ENCODE data around the gene TLR3. TPM values are rescaled to one million over a fixed set of nuclear protein-coding genes. Genes with fewer than 3 reads are reported as not detected.
A peak's percentile ranks its signal among the peaks of the same experiment; 100 is the strongest.
"Not testable (repeated sequence)": the region's sequence is repeated elsewhere in the genome, so short reads cannot be mapped to it uniquely, and the experiment has no call there.

The TLR3 gene
- total RNA-seq, 1 experiment from 2014 or later: 2.5 TPM

DNA sequence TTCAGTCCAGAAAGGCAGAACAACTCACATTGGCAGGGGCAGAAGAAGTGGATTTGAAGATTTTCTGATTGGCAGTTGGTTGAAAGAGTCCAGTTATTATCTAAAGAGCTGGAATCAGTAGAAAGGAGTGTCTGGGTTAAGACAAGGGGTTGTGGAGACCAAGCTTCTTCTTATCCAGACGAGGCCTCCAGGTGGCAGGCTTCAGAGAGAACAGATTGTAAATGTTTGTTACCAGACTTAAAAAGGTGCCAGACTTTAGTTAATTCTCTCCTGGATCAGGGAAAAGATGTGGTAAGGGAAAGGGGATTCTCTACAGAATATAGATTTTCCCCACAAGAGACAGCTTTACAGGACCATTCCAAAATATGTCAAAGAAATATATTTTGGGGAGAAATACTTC lies 36.7 kb upstream of the TLR3 start:
- no peaks in the 10 kb centered on the region for H3K9me3 ChIP-seq (ENCODE audit: low read depth, low read length, poor library complexity, severe bottlenecking)
- H3K27me3 ChIP-seq (replicated peaks; ENCODE audit: insufficient read depth, low read depth, low read length, poor library complexity): no peaks in the 10 kb centered on the region
- H3K4me1 ChIP-seq (ENCODE audit: insufficient read depth, low read length, poor library complexity, severe bottlenecking): peaks cover 11% of the 10 kb centered on the region
- POLR2A ChIA-PET (ENCODE audit: low non-redundant PET): no interaction called here
- H3K36me3 ChIP-seq (ENCODE audit: insufficient read depth, low read length, poor library complexity, severe bottlenecking): no peaks in the 10 kb centered on the region
- no peak overlapping the region for H3K4me3 ChIP-seq (ENCODE audit: low read depth, low read length, poor library complexity, severe bottlenecking)
- DNase-seq (ENCODE audit: low spot score): no peak
- intact Hi-C loops (cut with micrococcal nuclease; ENCODE audit: unreplicated experiment): loop anchor here (10.0 kb wide), 1 partner anchor 1017 kb away; the partner anchor contains the start of gene HELT
- H3K27ac ChIP-seq (ENCODE audit: low read depth, low read length, poor library complexity, severe bottlenecking): no peak overlapping the region
- peak; percentile 44; the same call in 1 of the 2 replicates for TF ChIP-seq CTCF (conservative IDR thresholded peaks at IDR 0.05; ENCODE audit: low read depth, low read length)
- no peak for TF ChIP-seq EZH2 (IDR thresholded peaks at IDR 0.05; ENCODE audit: borderline replicate concordance, low read depth, low read length, poor library complexity, severe bottlenecking)
- no TSS peak for BruUV-seq (replicated peaks)
- CTCF ChIA-PET: interaction anchor here (0.6 kb wide), 1 partner anchor 11 kb away, joined by 3 read pairs; no protein-coding TSS in a partner anchor

DNA sequence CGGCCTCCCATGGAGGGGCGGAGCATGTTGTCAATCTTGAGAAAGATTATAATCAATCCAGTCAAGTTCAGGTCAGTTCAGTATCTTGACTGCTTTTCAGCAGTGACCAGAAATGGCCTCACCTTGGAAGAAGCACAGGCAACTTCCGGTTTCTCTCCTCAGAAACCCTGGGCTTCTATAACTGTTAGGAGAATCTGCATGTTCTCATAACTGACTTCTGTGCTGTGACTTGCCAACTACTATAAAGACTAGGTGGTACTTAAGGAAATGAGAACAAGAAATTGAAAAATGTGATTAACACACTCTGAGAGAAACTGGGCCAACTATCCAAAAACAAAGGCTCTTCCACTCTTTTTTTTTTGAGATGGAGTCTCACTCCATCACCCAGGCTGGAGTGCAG lies 35.9 kb upstream of the TLR3 start:
- Histone ChIP-seq H3K27me3 (replicated peaks; ENCODE audit: insufficient read depth, low read depth, low read length, poor library complexity) (no peaks in the 10 kb centered on the region), H3K4me3 (ENCODE audit: low read depth, low read length, poor library complexity, severe bottlenecking) (no peak overlapping the region), H3K36me3 (ENCODE audit: insufficient read depth, low read length, poor library complexity, severe bottlenecking) (no peaks in the 10 kb centered on the region), H3K27ac (ENCODE audit: low read depth, low read length, poor library complexity, severe bottlenecking) (no peak overlapping the region), H3K4me1 (ENCODE audit: insufficient read depth, low read length, poor library complexity, severe bottlenecking) (peaks cover 11% of the 10 kb centered on the region), H3K9me3 (ENCODE audit: low read depth, low read length, poor library complexity, severe bottlenecking) (no peaks in the 10 kb centered on the region)
- no peak for DNase-seq (ENCODE audit: low spot score)
- CTCF ChIA-PET: no interaction called here
- intact Hi-C loops (cut with micrococcal nuclease; ENCODE audit: unreplicated experiment): loop anchor here (10.0 kb wide), 1 partner anchor 1018 kb away; the partner anchor contains the start of gene HELT
- no TSS peak for BruUV-seq (replicated peaks)
- TF ChIP-seq EZH2 (IDR thresholded peaks at IDR 0.05; ENCODE audit: borderline replicate concordance, low read depth, low read length, poor library complexity, severe bottlenecking): no peak
- TF ChIP-seq CTCF (conservative IDR thresholded peaks at IDR 0.05; ENCODE audit: low read depth, low read length): no peak
- POLR2A ChIA-PET (ENCODE audit: low non-redundant PET): no interaction called here

- DNase-seq (ENCODE audit: low spot score); H3K36me3 ChIP-seq (ENCODE audit: insufficient read depth, low read length, poor library complexity, severe bottlenecking); H3K9me3 ChIP-seq (ENCODE audit: low read depth, low read length, poor library complexity, severe bottlenecking); POLR2A ChIA-PET (ENCODE audit: low non-redundant PET); CTCF ChIA-PET; H3K27ac ChIP-seq (ENCODE audit: low read depth, low read length, poor library complexity, severe bottlenecking); BruUV-seq (replicated peaks); H3K4me3 ChIP-seq (ENCODE audit: low read depth, low read length, poor library complexity, severe bottlenecking): not testable (repeated sequence)
- Histone ChIP-seq H3K4me1 (ENCODE audit: insufficient read depth, low read length, poor library complexity, severe bottlenecking) (peaks cover 10% of the 10 kb centered on the region), H3K27me3 (replicated peaks; ENCODE audit: insufficient read depth, low read depth, low read length, poor library complexity) (peaks cover 14% of the 10 kb centered on the region)
- intact Hi-C loops (cut with micrococcal nuclease; ENCODE audit: unreplicated experiment): loop anchor here (5.0 to 10.0 kb wide), 2 partner anchors 392 to 1020 kb away; partner anchors contain the start of gene HELT
Measured at GRCh38 chr4:186034613-186035012, 34.3 kb upstream of the TLR3 start.

DNA sequence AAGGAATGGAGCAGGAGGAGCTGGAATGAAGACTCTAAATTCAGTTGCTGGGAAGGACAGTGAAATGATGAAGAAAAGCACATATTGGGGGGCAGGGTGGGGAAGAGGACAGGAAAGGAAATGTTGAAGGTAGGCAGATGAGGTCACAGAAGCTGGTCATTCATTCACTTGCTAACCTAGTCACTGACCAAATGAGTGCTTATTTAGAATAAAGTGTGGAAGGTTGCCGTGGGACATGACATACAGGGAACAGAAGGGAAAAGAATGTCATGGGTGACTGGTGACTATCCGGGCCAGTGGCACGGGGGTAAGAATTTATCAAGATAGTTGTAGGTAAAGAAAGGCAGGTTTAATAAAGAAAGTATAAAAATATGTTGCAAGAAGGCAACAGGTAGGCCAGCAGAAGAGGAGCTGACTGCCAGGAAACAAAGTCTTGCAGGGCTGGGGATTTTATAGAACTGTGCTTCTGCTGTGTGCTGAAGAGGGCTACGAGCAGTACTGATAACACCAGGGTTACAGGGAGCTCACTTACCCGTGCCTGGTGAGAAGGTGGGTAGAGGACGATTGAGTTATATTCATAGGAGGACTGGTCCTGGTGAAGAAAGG lies 31.9 kb upstream of the TLR3 start:
- no peaks in the 10 kb centered on the region for H3K9me3 ChIP-seq (ENCODE audit: low read depth, low read length, poor library complexity, severe bottlenecking)
- intact Hi-C loops (cut with micrococcal nuclease; ENCODE audit: unreplicated experiment): loop anchor here (5.0 to 10.0 kb wide), 2 partner anchors 395 to 1022 kb away; partner anchors contain the start of gene HELT
- H3K27me3 ChIP-seq (replicated peaks; ENCODE audit: insufficient read depth, low read depth, low read length, poor library complexity): peaks cover 30% of the 10 kb centered on the region
- no peak overlapping the region for H3K4me3 ChIP-seq (ENCODE audit: low read depth, low read length, poor library complexity, severe bottlenecking)
- no peaks in the 10 kb centered on the region for H3K36me3 ChIP-seq (ENCODE audit: insufficient read depth, low read length, poor library complexity, severe bottlenecking)
- POLR2A ChIA-PET (ENCODE audit: low non-redundant PET): no interaction called here
- no peaks in the 10 kb centered on the region for H3K4me1 ChIP-seq (ENCODE audit: insufficient read depth, low read length, poor library complexity, severe bottlenecking)
- no peak for DNase-seq (ENCODE audit: low spot score)
- TF ChIP-seq CTCF (conservative IDR thresholded peaks at IDR 0.05; ENCODE audit: low read depth, low read length) (no peak), EZH2 (IDR thresholded peaks at IDR 0.05; ENCODE audit: borderline replicate concordance, low read depth, low read length, poor library complexity, severe bottlenecking) (no peak)
- no peak overlapping the region for H3K27ac ChIP-seq (ENCODE audit: low read depth, low read length, poor library complexity, severe bottlenecking)
- CTCF ChIA-PET: interaction anchor here (0.6 to 2.0 kb wide), 4 partner anchors 45 to 396 kb away, joined by 6 to 20 read pairs (median 8); no protein-coding TSS in a partner anchor
- no TSS peak for BruUV-seq (replicated peaks)

Data from A673 (cell line).